ENCODE measurements around the gene DCLK1. TPM values are rescaled to one million over a fixed set of nuclear protein-coding genes. Genes with fewer than 3 reads are reported as not detected.

Gene DCLK1
- total RNA-seq, 1 donor = not detected

GRCh38 chr13:35817642-35818607 lies 313.3 kb downstream of the DCLK1 start:
- no peaks in the 10 kb centered on the region for H3K9me3 ChIP-seq (ENCODE audit: low read depth, low read length)
- no peak overlapping the region for H3K4me3 ChIP-seq (ENCODE audit: low read length)
- H3K27me3 ChIP-seq (ENCODE audit: insufficient read depth, low read length) = no peaks in the 10 kb centered on the region
- no peaks in the 10 kb centered on the region for H3K4me1 ChIP-seq (ENCODE audit: insufficient read depth, low read length)

GRCh38 chr13:35814605-35815011 lies 316.6 kb downstream of the DCLK1 start:
- H3K4me1 ChIP-seq (ENCODE audit: insufficient read depth, low read length) = no peaks in the 10 kb centered on the region
- H3K9me3 ChIP-seq (ENCODE audit: low read depth, low read length) = no peaks in the 10 kb centered on the region
- H3K4me3 ChIP-seq (ENCODE audit: low read length) = no peak overlapping the region
- H3K27me3 ChIP-seq (ENCODE audit: insufficient read depth, low read length) = no peaks in the 10 kb centered on the region

GRCh38 chr13:35812736-35813135 lies 318.4 kb downstream of the DCLK1 start:
- Histone ChIP-seq H3K27me3 (ENCODE audit: insufficient read depth, low read length) (no peaks in the 10 kb centered on the region), H3K4me3 (ENCODE audit: low read length) (no peak overlapping the region), H3K4me1 (ENCODE audit: insufficient read depth, low read length) (no peaks in the 10 kb centered on the region), H3K9me3 (ENCODE audit: low read depth, low read length) (no peaks in the 10 kb centered on the region)

GRCh38 chr13:35810321-35810720 lies 320.9 kb downstream of the DCLK1 start:
- no peak overlapping the region for H3K4me3 ChIP-seq (ENCODE audit: low read length)
- H3K9me3 ChIP-seq (ENCODE audit: low read depth, low read length) = no peaks in the 10 kb centered on the region
- no peaks in the 10 kb centered on the region for H3K27me3 ChIP-seq (ENCODE audit: insufficient read depth, low read length)
- H3K4me1 ChIP-seq (ENCODE audit: insufficient read depth, low read length) = no peaks in the 10 kb centered on the region

GRCh38 chr13:35808846-35809245 lies 322.3 kb downstream of the DCLK1 start:
- no peaks in the 10 kb centered on the region for H3K4me1 ChIP-seq (ENCODE audit: insufficient read depth, low read length)
- H3K27me3 ChIP-seq (ENCODE audit: insufficient read depth, low read length) = no peaks in the 10 kb centered on the region
- H3K9me3 ChIP-seq (ENCODE audit: low read depth, low read length) = no peaks in the 10 kb centered on the region
- H3K4me3 ChIP-seq (ENCODE audit: low read length) = no peak overlapping the region

GRCh38 chr13:35804901-35805300 lies 326.3 kb downstream of the DCLK1 start:
- no peaks in the 10 kb centered on the region for H3K9me3 ChIP-seq (ENCODE audit: low read depth, low read length)
- no peak overlapping the region for H3K4me3 ChIP-seq (ENCODE audit: low read length)
- H3K27me3 ChIP-seq (ENCODE audit: insufficient read depth, low read length) = no peaks in the 10 kb centered on the region
- no peaks in the 10 kb centered on the region for H3K4me1 ChIP-seq (ENCODE audit: insufficient read depth, low read length)

GRCh38 chr13:35797991-35798390 lies 333.2 kb downstream of the DCLK1 start:
- no peaks in the 10 kb centered on the region for H3K9me3 ChIP-seq (ENCODE audit: low read depth, low read length)
- no peak overlapping the region for H3K4me3 ChIP-seq (ENCODE audit: low read length)
- no peaks in the 10 kb centered on the region for H3K4me1 ChIP-seq (ENCODE audit: insufficient read depth, low read length)
- no peaks in the 10 kb centered on the region for H3K27me3 ChIP-seq (ENCODE audit: insufficient read depth, low read length)

GRCh38 chr13:35797244-35797643 lies 333.9 kb downstream of the DCLK1 start:
- Histone ChIP-seq H3K9me3 (ENCODE audit: low read depth, low read length) (no peaks in the 10 kb centered on the region), H3K27me3 (ENCODE audit: insufficient read depth, low read length) (no peaks in the 10 kb centered on the region), H3K4me3 (ENCODE audit: low read length) (no peak overlapping the region), H3K4me1 (ENCODE audit: insufficient read depth, low read length) (no peaks in the 10 kb centered on the region)

- no peaks in the 10 kb centered on the region for H3K27me3 ChIP-seq (ENCODE audit: insufficient read depth, low read length)
Observed at GRCh38 chr13:35796623-35797022, 334.6 kb downstream of the DCLK1 start.

GRCh38 chr13:35794734-35795389 lies 336.3 kb downstream of the DCLK1 start:
- Histone ChIP-seq H3K4me1 (ENCODE audit: insufficient read depth, low read length) (no peaks in the 10 kb centered on the region), H3K27me3 (ENCODE audit: insufficient read depth, low read length) (no peaks in the 10 kb centered on the region), H3K9me3 (ENCODE audit: low read depth, low read length) (no peaks in the 10 kb centered on the region), H3K4me3 (ENCODE audit: low read length) (no peak overlapping the region)

More at GRCh38 chr13:35796623-35797022, 334.6 kb downstream of the DCLK1 start:
- H3K4me3 ChIP-seq (ENCODE audit: low read length) = no peak overlapping the region
- H3K4me1 ChIP-seq (ENCODE audit: insufficient read depth, low read length) = no peaks in the 10 kb centered on the region
- no peaks in the 10 kb centered on the region for H3K9me3 ChIP-seq (ENCODE audit: low read depth, low read length)

GRCh38 chr13:35793823-35794222 lies 337.4 kb downstream of the DCLK1 start:
- H3K4me3 ChIP-seq (ENCODE audit: low read length) = no peak overlapping the region
- H3K4me1 ChIP-seq (ENCODE audit: insufficient read depth, low read length) = no peaks in the 10 kb centered on the region
- no peaks in the 10 kb centered on the region for H3K9me3 ChIP-seq (ENCODE audit: low read depth, low read length)
- no peaks in the 10 kb centered on the region for H3K27me3 ChIP-seq (ENCODE audit: insufficient read depth, low read length)

GRCh38 chr13:35792911-35793310 lies 338.3 kb downstream of the DCLK1 start:
- no peaks in the 10 kb centered on the region for H3K4me1 ChIP-seq (ENCODE audit: insufficient read depth, low read length)
- no peaks in the 10 kb centered on the region for H3K27me3 ChIP-seq (ENCODE audit: insufficient read depth, low read length)
- no peaks in the 10 kb centered on the region for H3K9me3 ChIP-seq (ENCODE audit: low read depth, low read length)
- H3K4me3 ChIP-seq (ENCODE audit: low read length) = no peak overlapping the region

GRCh38 chr13:35792021-35792420 lies 339.2 kb downstream of the DCLK1 start:
- no peaks in the 10 kb centered on the region for H3K27me3 ChIP-seq (ENCODE audit: insufficient read depth, low read length)
- no peak overlapping the region for H3K4me3 ChIP-seq (ENCODE audit: low read length)
- H3K9me3 ChIP-seq (ENCODE audit: low read depth, low read length) = no peaks in the 10 kb centered on the region

GRCh38 chr13:35791184-35791851 lies 339.9 kb downstream of the DCLK1 start:
- no peaks in the 10 kb centered on the region for H3K4me1 ChIP-seq (ENCODE audit: insufficient read depth, low read length)
- no peaks in the 10 kb centered on the region for H3K9me3 ChIP-seq (ENCODE audit: low read depth, low read length)
- no peaks in the 10 kb centered on the region for H3K27me3 ChIP-seq (ENCODE audit: insufficient read depth, low read length)
- no peak overlapping the region for H3K4me3 ChIP-seq (ENCODE audit: low read length)

More at GRCh38 chr13:35792021-35792420, 339.2 kb downstream of the DCLK1 start:
- H3K4me1 ChIP-seq (ENCODE audit: insufficient read depth, low read length) = no peaks in the 10 kb centered on the region

Measured in mononuclear cell (primary cell).